ENCODE results near the gene LAMP2.

DNA sequence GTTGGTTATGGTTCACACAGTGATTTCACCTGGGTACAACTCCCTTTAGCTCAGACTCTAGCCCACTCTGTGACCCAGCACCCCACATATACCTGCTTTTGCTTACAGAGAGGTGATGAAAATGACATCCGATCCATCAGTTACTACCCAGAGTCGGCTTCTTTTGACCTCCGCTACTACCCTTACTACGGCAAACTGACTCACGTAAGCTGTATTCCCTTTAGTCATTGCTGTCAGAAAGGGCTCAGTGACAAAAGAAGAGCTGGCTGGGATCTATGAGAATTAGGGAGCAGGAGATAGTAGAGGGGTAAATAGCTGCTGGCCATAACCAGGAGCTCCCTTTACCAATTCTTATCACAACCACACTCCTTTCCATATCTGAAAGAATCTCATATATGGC lies 90.5 kb downstream of the LAMP2 start:
- TF ChIP-seq, protein P1, sequence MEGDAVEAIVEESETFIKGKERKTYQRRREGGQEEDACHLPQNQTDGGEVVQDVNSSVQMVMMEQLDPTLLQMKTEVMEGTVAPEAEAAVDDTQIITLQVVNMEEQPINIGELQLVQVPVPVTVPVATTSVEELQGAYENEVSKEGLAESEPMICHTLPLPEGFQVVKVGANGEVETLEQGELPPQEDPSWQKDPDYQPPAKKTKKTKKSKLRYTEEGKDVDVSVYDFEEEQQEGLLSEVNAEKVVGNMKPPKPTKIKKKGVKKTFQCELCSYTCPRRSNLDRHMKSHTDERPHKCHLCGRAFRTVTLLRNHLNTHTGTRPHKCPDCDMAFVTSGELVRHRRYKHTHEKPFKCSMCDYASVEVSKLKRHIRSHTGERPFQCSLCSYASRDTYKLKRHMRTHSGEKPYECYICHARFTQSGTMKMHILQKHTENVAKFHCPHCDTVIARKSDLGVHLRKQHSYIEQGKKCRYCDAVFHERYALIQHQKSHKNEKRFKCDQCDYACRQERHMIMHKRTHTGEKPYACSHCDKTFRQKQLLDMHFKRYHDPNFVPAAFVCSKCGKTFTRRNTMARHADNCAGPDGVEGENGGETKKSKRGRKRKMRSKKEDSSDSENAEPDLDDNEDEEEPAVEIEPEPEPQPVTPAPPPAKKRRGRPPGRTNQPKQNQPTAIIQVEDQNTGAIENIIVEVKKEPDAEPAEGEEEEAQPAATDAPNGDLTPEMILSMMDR (IDR thresholded peaks at IDR 0.05 in 4 of 5, conservative IDR thresholded peaks at IDR 0.05 in 1 of 5) = no peak
- TF ChIP-seq POLR2A (IDR thresholded peaks at IDR 0.05) = no peak
